GM23338 (cell line): ENCODE results near the gene TECR. TPM values are rescaled to one million over a fixed set of nuclear protein-coding genes. Genes with fewer than 3 reads are reported as not detected.

Source experiments
- ATAC-seq: fragments of 200-7000 bp; cut with Tn5 transposase; 3 replicates; pipeline ENCODE4 v1.9.1; 2020
- DNase-seq: peaks from one replicate; pipeline ENCODE4 v3.0.0-alpha.2; 2015; ENCODE audit warnings: low spot score
- H2AFZ ChIP-seq: fragments of 200-600 bp; sonication (generic); 2 replicates; pipeline ENCODE4 v1.8.0; 2016; ENCODE audit warnings: antibody characterized with exemption, mild to moderate bottlenecking, moderate library complexity
- H3F3A ChIP-seq: fragments of 200-600 bp; sonication (generic); replicated peaks from 2 replicates; pipeline ENCODE4 v1.8.0; 2017; ENCODE audit warnings: antibody characterized with exemption, mixed run types, low read depth
- H3K27ac ChIP-seq: fragments of 200-600 bp; sonication (generic); 2 replicates; pipeline ENCODE4 v1.6.1; 2016; ENCODE audit warnings: low read depth
- H3K27me3 ChIP-seq: fragments of 200-600 bp; sonication (generic); 2 replicates; pipeline ENCODE4 v1.8.0; 2016; ENCODE audit warnings: mild to moderate bottlenecking, mixed run types, moderate library complexity; ENCODE audit not compliant: insufficient read depth
- H3K36me3 ChIP-seq: fragments of 200-600 bp; sonication (generic); 2 replicates; pipeline ENCODE4 v1.8.0; 2016; ENCODE audit warnings: mild to moderate bottlenecking; ENCODE audit not compliant: insufficient read depth
- H3K4me1 ChIP-seq: fragments of 200-600 bp; sonication (generic); 2 replicates; pipeline ENCODE4 v1.8.0; 2016; ENCODE audit warnings: mild to moderate bottlenecking, moderate library complexity; ENCODE audit not compliant: insufficient read depth
- H3K4me2 ChIP-seq: fragments of 200-600 bp; sonication (generic); 2 replicates; pipeline ENCODE4 v1.7.1; 2017; ENCODE audit warnings: mixed run types
- H3K4me3 ChIP-seq: fragments of 200-600 bp; sonication (generic); 2 replicates; pipeline ENCODE4 v1.6.1; 2016; ENCODE audit warnings: mixed run types
- H3K79me2 ChIP-seq: fragments of 200-600 bp; sonication (generic); replicated peaks from 2 replicates; pipeline ENCODE4 v1.8.0; 2017; ENCODE audit warnings: mild to moderate bottlenecking; ENCODE audit not compliant: insufficient read depth
- H3K9me2 ChIP-seq: fragments of 200-600 bp; sonication (generic); 2 replicates; pipeline ENCODE4 v1.8.0; 2017; ENCODE audit not compliant: insufficient read depth
- H4K20me1 ChIP-seq: fragments of 200-600 bp; sonication (generic); replicated peaks from 2 replicates; pipeline ENCODE4 v1.8.0; 2017; ENCODE audit warnings: mild to moderate bottlenecking; ENCODE audit not compliant: insufficient read depth
- H3K27ac Mint-ChIP-seq: 2 replicates; pipeline ENCODE4 v1.8.0; 2020; ENCODE audit warnings: inconsistent platforms, mild to moderate bottlenecking, moderate library complexity, mixed read lengths
- H3K27me3 Mint-ChIP-seq: 3 replicates; pipeline ENCODE4 v1.8.0; 2022; ENCODE audit warnings: low read depth, mild to moderate bottlenecking, moderate library complexity, mixed read lengths, inconsistent platforms; ENCODE audit not compliant: insufficient read depth, poor library complexity
- H3K36me3 Mint-ChIP-seq: 3 replicates; pipeline ENCODE4 v1.8.0; 2021; ENCODE audit warnings: low read depth, mild to moderate bottlenecking, inconsistent platforms, moderate library complexity, mixed read lengths
- H3K4me1 Mint-ChIP-seq: 3 replicates; pipeline ENCODE4 v1.8.0; 2020; ENCODE audit warnings: mild to moderate bottlenecking, inconsistent platforms, mixed read lengths
- H3K4me3 Mint-ChIP-seq: 3 replicates; pipeline ENCODE4 v1.8.0; 2021; ENCODE audit warnings: moderate library complexity, mild to moderate bottlenecking, inconsistent platforms, mixed read lengths
- H3K9me3 Mint-ChIP-seq: 3 replicates; pipeline ENCODE4 v1.8.0; 2020; ENCODE audit warnings: moderate library complexity, mild to moderate bottlenecking, inconsistent platforms, mixed read lengths
- CREB1 ChIP-seq: fragments of 250-450 bp; sonication (Bioruptor Pico); IDR thresholded peaks from 2 replicates; pipeline ENCODE4 v1.5.0; 2020; ENCODE audit warnings: low read depth, mild to moderate bottlenecking, moderate library complexity
- CTCF ChIP-seq, 2 experiments: fragments of 200-600 bp in 1 of 2; sonication (generic) in 1 of 2; conservative IDR thresholded peaks; 2 replicates each; pipeline versions ENCODE4 v1.5.1 to v1.6.1; 2016 to 2017; ENCODE audit warnings: antibody characterized with exemption in 2 of 2, low read depth in 2 of 2, mild to moderate bottlenecking in 2 of 2, moderate library complexity in 1 of 2
- ETS1 ChIP-seq: IDR thresholded peaks from 2 replicates; pipeline ENCODE4 v1.6.1; 2016; ENCODE audit warnings: antibody characterized with exemption
- EZH2 ChIP-seq: fragments of 200-600 bp; sonication (generic); IDR thresholded peaks from one replicate; pipeline ENCODE4 v1.8.0; 2017; ENCODE audit warnings: antibody characterized with exemption, mild to moderate bottlenecking, low read depth; ENCODE audit not compliant: unreplicated experiment
- EZH2phosphoT487 ChIP-seq: fragments of 200-600 bp; sonication (generic); IDR thresholded peaks from one replicate; pipeline ENCODE4 v1.8.1; 2018; ENCODE audit warnings: antibody characterized with exemption; ENCODE audit not compliant: unreplicated experiment
- JUNB ChIP-seq: IDR thresholded peaks from one replicate; pipeline ENCODE4 v1.6.1; 2016; ENCODE audit warnings: antibody characterized with exemption; ENCODE audit not compliant: unreplicated experiment
- NANOG ChIP-seq: IDR thresholded peaks from 2 replicates; pipeline ENCODE4 v1.6.1; 2016; ENCODE audit warnings: antibody characterized with exemption, borderline replicate concordance
- POLR2AphosphoS5 ChIP-seq: IDR thresholded peaks from 2 replicates; pipeline ENCODE4 v1.6.1; 2016; ENCODE audit warnings: antibody characterized with exemption, low read depth
- REST ChIP-seq: IDR thresholded peaks from one replicate; pipeline ENCODE4 v1.6.1; 2018; ENCODE audit warnings: antibody characterized with exemption; ENCODE audit not compliant: unreplicated experiment
- STAT1 ChIP-seq: IDR thresholded peaks from one replicate; pipeline ENCODE4 v1.6.1; 2016; ENCODE audit warnings: antibody characterized with exemption; ENCODE audit not compliant: unreplicated experiment
- ZNF114 ChIP-seq: fragments of 250-450 bp; sonication (Bioruptor Pico); IDR thresholded peaks from 2 replicates; pipeline ENCODE4 v1.5.0; 2020; ENCODE audit warnings: mild to moderate bottlenecking, moderate library complexity
- ZNF331 ChIP-seq: fragments of 250-450 bp; sonication (Bioruptor Pico); IDR thresholded peaks from 2 replicates; pipeline ENCODE4 v1.5.0; 2020; ENCODE audit warnings: low read depth, mild to moderate bottlenecking, moderate library complexity
- ZNF462 ChIP-seq: fragments of 250-450 bp; sonication (Bioruptor Pico); IDR thresholded peaks from 2 replicates; pipeline ENCODE4 v1.5.0; 2020; ENCODE audit warnings: mild to moderate bottlenecking, moderate library complexity
- polyA plus RNA-seq: library from polyadenylated mRNA; unstranded; fragments of >200 nt; fragmentation: Nextera tagmentation; extraction: Ambion mirVana; gene quantifications from 2 replicates; pipeline ENCODE4 v1.2.1, GENCODE V29; 2016
- total RNA-seq: library from RNA; depleted of rRNA; stranded (reverse); fragments of >200 nt; shearing (Covaris generic); gene quantifications from 2 replicates; pipeline ENCODE4 v1.2.3, GENCODE V29; 2014

The TECR gene
- total and polyA plus RNA-seq, 2 experiments from 2014 or later = 107 to 268 TPM

GRCh38 chr19:14570864-14571527, 41.6 kb downstream of the TECR start:
- Histone ChIP-seq H3K9me2 (no peaks in the 10 kb centered on the region), H3K4me1 (no peaks in the 10 kb centered on the region; the same call in 1 of the 2 replicates), H3K4me3 (peak overlapping the region; percentile 99), H4K20me1 (peaks cover 3% of the 10 kb centered on the region; the same call in 1 of the 2 replicates), H3K36me3 (no peaks in the 10 kb centered on the region), H3K79me2 (peaks cover 22% of the 10 kb centered on the region), H3F3A (0 out of 2 replicates have a peak, but pooled peaks cover 10% of the 10 kb centered on the region), H3K27me3 (no peaks in the 10 kb centered on the region), H3K4me2 (peak overlapping the region; percentile 93), H2AFZ (no peak overlapping the region), H3K27ac (peak overlapping the region; percentile 94)
- H3K27ac Mint-ChIP-seq = peak overlapping the region; percentile 95
- H3K4me1 Mint-ChIP-seq = peaks cover 15% of the 10 kb centered on the region; the same call in 2 of the 3 replicates
- H3K36me3 Mint-ChIP-seq = peaks cover 9% of the 10 kb centered on the region
- peaks cover 7% of the 10 kb centered on the region for H3K27me3 Mint-ChIP-seq
- H3K4me3 Mint-ChIP-seq = peak overlapping the region; percentile 99
- DNase-seq = no peak
- no peak for ATAC-seq
- no peak for TF ChIP-seq CREB1 (CRISPR knock-in tag)
- TF ChIP-seq REST = no peak
- TF ChIP-seq ETS1 = no peak
- TF ChIP-seq NANOG = no peak
- no peak for TF ChIP-seq JUNB
- TF ChIP-seq ZNF114 (CRISPR knock-in tag) = no peak
- no peak for TF ChIP-seq CTCF (conservative IDR thresholded peaks at IDR 0.05; ENCODE audit: low read depth in 2 of 2)
- no peak for TF ChIP-seq EZH2phosphoT487
- no peak for TF ChIP-seq STAT1
- TF ChIP-seq ZNF462 (CRISPR knock-in tag) = no peak
- no peak for TF ChIP-seq ZNF331 (CRISPR knock-in tag)
- TF ChIP-seq POLR2AphosphoS5 = no peak
- TF ChIP-seq EZH2 = no peak
- H3K9me3 Mint-ChIP-seq = no peaks in the 10 kb centered on the region; the same call in 1 of the 3 replicates
